SK-N-SH treated with all-trans-retinoic acid at 6 μM for 48 hours (cell line): Measurements from ENCODE around the gene ARHGEF6.

ENCODE experiments used
- ARNTL ChIP-seq: fragments of 450-650 bp; formaldehyde crosslinking; IDR thresholded peaks from 2 replicates; pipeline ENCODE4 v1.5.0; 2020; ENCODE audit warnings: low read depth, mild to moderate bottlenecking, moderate library complexity, borderline replicate concordance
- CSDC2 ChIP-seq: fragments of 250-450 bp; sonication (Bioruptor Pico); IDR thresholded peaks from 2 replicates; pipeline ENCODE4 v1.5.0; 2020; ENCODE audit warnings: mild to moderate bottlenecking, moderate library complexity
- ISL1 ChIP-seq: fragments of 250-450 bp; sonication (Bioruptor Pico); IDR thresholded peaks from 2 replicates; pipeline ENCODE4 v2.1.2; 2022; ENCODE audit warnings: mild to moderate bottlenecking, moderate library complexity
- PPARA ChIP-seq: fragments of 250-450 bp; sonication (Bioruptor Pico); IDR thresholded peaks from 2 replicates; pipeline ENCODE4 v1.5.0; 2020; ENCODE audit warnings: mild to moderate bottlenecking, borderline replicate concordance
- RARB ChIP-seq: fragments of 250-450 bp; sonication (Bioruptor Pico); IDR thresholded peaks from 2 replicates; pipeline ENCODE4 v1.8.0; 2021; ENCODE audit warnings: mild to moderate bottlenecking, moderate library complexity
- SNAI2 ChIP-seq: fragments of 250-450 bp; sonication (Bioruptor Pico); IDR thresholded peaks from 2 replicates; pipeline ENCODE4 v1.5.0; 2020; ENCODE audit warnings: mild to moderate bottlenecking, moderate library complexity
- TCF4 ChIP-seq: fragments of 250-450 bp; sonication (Bioruptor Pico); IDR thresholded peaks from 2 replicates; pipeline ENCODE4 v1.8.0; 2021; ENCODE audit warnings: mild to moderate bottlenecking, moderate library complexity, borderline replicate concordance
- ZC3H10 ChIP-seq: fragments of 250-450 bp; sonication (Bioruptor Pico); IDR thresholded peaks from 2 replicates; pipeline ENCODE4 v1.5.1; 2021; ENCODE audit warnings: mild to moderate bottlenecking, moderate library complexity
- ZNF70 ChIP-seq: fragments of 450-650 bp; formaldehyde crosslinking; IDR thresholded peaks from 2 replicates; pipeline ENCODE4 v1.5.0; 2020; ENCODE audit warnings: mild to moderate bottlenecking, moderate library complexity
- TF ChIP-seq, protein P1 (sequence below): fragments of 250-450 bp; sonication (Bioruptor Pico); IDR thresholded peaks from 2 replicates; pipeline ENCODE4 v1.8.0; 2020; ENCODE audit warnings: mild to moderate bottlenecking, moderate library complexity, borderline replicate concordance
- TF ChIP-seq, protein P2 (sequence below): fragments of 250-450 bp; sonication (Bioruptor Pico); IDR thresholded peaks from 2 replicates; pipeline ENCODE4 v1.5.1; 2020; ENCODE audit warnings: low read depth, mild to moderate bottlenecking, moderate library complexity

DNA sequence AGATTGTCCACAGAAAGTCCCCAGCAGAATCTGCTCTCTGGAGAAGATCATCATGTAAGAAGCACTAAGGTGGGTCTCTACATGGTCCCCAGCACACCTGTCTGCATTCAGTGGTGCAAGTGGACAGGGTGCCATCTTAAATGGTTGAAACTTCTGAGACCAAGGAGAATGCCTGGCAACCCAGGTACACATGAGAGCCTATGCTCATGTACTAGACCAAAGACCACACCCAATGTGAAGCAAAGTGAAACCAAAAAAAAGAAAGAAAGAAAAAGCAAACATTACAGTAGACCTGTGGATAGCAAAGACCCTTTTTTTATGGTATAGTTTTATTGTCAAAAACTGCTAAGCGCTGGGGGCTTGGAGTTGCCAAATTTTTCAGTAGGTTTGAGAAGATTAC lies 117.8 kb downstream of the ARHGEF6 start:
- no peak for TF ChIP-seq RARB (CRISPR knock-in tag)
- TF ChIP-seq CSDC2 = no peak
- TF ChIP-seq ZNF70 (CRISPR knock-in tag) = no peak
- no peak for TF ChIP-seq ZC3H10 (CRISPR knock-in tag)
- no peak for TF ChIP-seq SNAI2 (CRISPR knock-in tag)
- TF ChIP-seq TCF4 (CRISPR knock-in tag) = no peak
- TF ChIP-seq PPARA (CRISPR knock-in tag) = no peak
- TF ChIP-seq, protein P1, sequence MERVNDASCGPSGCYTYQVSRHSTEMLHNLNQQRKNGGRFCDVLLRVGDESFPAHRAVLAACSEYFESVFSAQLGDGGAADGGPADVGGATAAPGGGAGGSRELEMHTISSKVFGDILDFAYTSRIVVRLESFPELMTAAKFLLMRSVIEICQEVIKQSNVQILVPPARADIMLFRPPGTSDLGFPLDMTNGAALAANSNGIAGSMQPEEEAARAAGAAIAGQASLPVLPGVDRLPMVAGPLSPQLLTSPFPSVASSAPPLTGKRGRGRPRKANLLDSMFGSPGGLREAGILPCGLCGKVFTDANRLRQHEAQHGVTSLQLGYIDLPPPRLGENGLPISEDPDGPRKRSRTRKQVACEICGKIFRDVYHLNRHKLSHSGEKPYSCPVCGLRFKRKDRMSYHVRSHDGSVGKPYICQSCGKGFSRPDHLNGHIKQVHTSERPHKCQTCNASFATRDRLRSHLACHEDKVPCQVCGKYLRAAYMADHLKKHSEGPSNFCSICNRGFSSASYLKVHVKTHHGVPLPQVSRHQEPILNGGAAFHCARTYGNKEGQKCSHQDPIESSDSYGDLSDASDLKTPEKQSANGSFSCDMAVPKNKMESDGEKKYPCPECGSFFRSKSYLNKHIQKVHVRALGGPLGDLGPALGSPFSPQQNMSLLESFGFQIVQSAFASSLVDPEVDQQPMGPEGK (CRISPR knock-in tag) = no peak
- TF ChIP-seq ISL1 (CRISPR knock-in tag) = no peak
- TF ChIP-seq, protein P2, sequence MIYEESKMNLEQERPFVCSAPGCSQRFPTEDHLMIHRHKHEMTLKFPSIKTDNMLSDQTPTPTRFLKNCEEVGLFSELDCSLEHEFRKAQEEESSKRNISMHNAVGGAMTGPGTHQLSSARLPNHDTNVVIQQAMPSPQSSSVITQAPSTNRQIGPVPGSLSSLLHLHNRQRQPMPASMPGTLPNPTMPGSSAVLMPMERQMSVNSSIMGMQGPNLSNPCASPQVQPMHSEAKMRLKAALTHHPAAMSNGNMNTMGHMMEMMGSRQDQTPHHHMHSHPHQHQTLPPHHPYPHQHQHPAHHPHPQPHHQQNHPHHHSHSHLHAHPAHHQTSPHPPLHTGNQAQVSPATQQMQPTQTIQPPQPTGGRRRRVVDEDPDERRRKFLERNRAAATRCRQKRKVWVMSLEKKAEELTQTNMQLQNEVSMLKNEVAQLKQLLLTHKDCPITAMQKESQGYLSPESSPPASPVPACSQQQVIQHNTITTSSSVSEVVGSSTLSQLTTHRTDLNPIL = no peak
- TF ChIP-seq ARNTL (CRISPR knock-in tag) = no peak
